ENCODE measurements around the gene ADD3. TPM values are rescaled to one million over a fixed set of nuclear protein-coding genes. Genes with fewer than 3 reads are reported as not detected.

The ADD3 gene
- total RNA-seq, 1 experiment from 2014 or later, result 32.4 TPM

GRCh38 chr10:110163192-110163773 is 155.5 kb downstream of the ADD3 start:
- H3K4me3 ChIP-seq (ENCODE audit: low read depth in 2 of 2, low read length in 2 of 2), result no peak overlapping the region
- no TSS peak for BruUV-seq (replicated peaks)
- CTCF ChIA-PET, result no interaction called here

GRCh38 chr10:110163841-110164240 is 156.1 kb downstream of the ADD3 start:
- ATAC-seq (no peak), DNase-seq (ENCODE audit: low read depth, low spot score) (no peak)
- Histone ChIP-seq H3K27ac (ENCODE audit: low read length) (no peak overlapping the region), H3K27me3 (ENCODE audit: control insufficient read depth, insufficient read depth, low read length) (peaks cover 17% of the 10 kb centered on the region), H3K36me3 (ENCODE audit: control insufficient read depth, insufficient read depth, low read length) (no peaks in the 10 kb centered on the region), H3K4me1 (ENCODE audit: control insufficient read depth, insufficient read depth, low read length) (no peaks in the 10 kb centered on the region), H3K9me3 (ENCODE audit: control insufficient read depth, insufficient read depth, low read depth, low read length) (no peaks in the 10 kb centered on the region), H3K4me3 (ENCODE audit: low read depth in 2 of 2, low read length in 2 of 2) (no peak overlapping the region)
- intact Hi-C loops (cut with micrococcal nuclease; ENCODE audit: unreplicated experiment), result no loop called here
- in situ Hi-C loops (cut with HindIII; ENCODE audit: low pct_unique_long_range_greater_than_20kb, low sequenced_read_pairs), result no loop called here
- no peak for TF ChIP-seq POLR2AphosphoS5 (IDR thresholded peaks at IDR 0.05; ENCODE audit: low read depth, low read length)
- TF ChIP-seq REST (IDR thresholded peaks at IDR 0.05; ENCODE audit: insufficient read depth in 1 of 2, low read depth in 2 of 2, low read length in 1 of 2), result no peak
- no peak for TF ChIP-seq SIN3A (IDR thresholded peaks at IDR 0.05; ENCODE audit: borderline replicate concordance, insufficient read depth, low read depth, low read length)
- TF ChIP-seq CTCF (IDR thresholded peaks at IDR 0.05), result no peak
- no peak for TF ChIP-seq TCF7L2 (IDR thresholded peaks at IDR 0.05; ENCODE audit: low read depth, low read length)
- ChIA-PET CTCF (no interaction called here), POLR2A (no interaction called here)
- BruUV-seq (replicated peaks), result no TSS peak

More at GRCh38 chr10:110163192-110163773, 155.5 kb downstream of the ADD3 start:
- H3K4me1 ChIP-seq (ENCODE audit: control insufficient read depth, insufficient read depth, low read length), result no peaks in the 10 kb centered on the region
- in situ Hi-C loops (cut with HindIII; ENCODE audit: low pct_unique_long_range_greater_than_20kb, low sequenced_read_pairs) (no loop called here), intact Hi-C loops (cut with micrococcal nuclease; ENCODE audit: unreplicated experiment) (no loop called here)
- ATAC-seq (no peak), DNase-seq (ENCODE audit: low read depth, low spot score) (no peak)
- H3K27me3 ChIP-seq (ENCODE audit: control insufficient read depth, insufficient read depth, low read length), result peaks cover 16% of the 10 kb centered on the region
- TF ChIP-seq CTCF (IDR thresholded peaks at IDR 0.05), result no peak
- no peak for TF ChIP-seq POLR2AphosphoS5 (IDR thresholded peaks at IDR 0.05; ENCODE audit: low read depth, low read length)
- no peak for TF ChIP-seq SIN3A (IDR thresholded peaks at IDR 0.05; ENCODE audit: borderline replicate concordance, insufficient read depth, low read depth, low read length)
- TF ChIP-seq REST (IDR thresholded peaks at IDR 0.05; ENCODE audit: insufficient read depth in 1 of 2, low read depth in 2 of 2, low read length in 1 of 2), result no peak
- TF ChIP-seq TCF7L2 (IDR thresholded peaks at IDR 0.05; ENCODE audit: low read depth, low read length), result no peak
- H3K9me3 ChIP-seq (ENCODE audit: control insufficient read depth, insufficient read depth, low read depth, low read length), result no peaks in the 10 kb centered on the region
- POLR2A ChIA-PET, result no interaction called here
- H3K36me3 ChIP-seq (ENCODE audit: control insufficient read depth, insufficient read depth, low read length), result no peaks in the 10 kb centered on the region
- H3K27ac ChIP-seq (ENCODE audit: low read length), result no peak overlapping the region

Measured in Panc1 (cell line).